GM21786 (cell line): ENCODE results near the gene GSG1L.

ENCODE experiments used
- ATAC-seq: cut with Tn5 transposase; IDR thresholded peaks from one replicate; pipeline ENCODE4 v1.9.1; 2021; ENCODE audit not compliant: unreplicated experiment

GSG1L gene

GRCh38 chr16:27778926-27779570 lies 284.5 kb downstream of the GSG1L start:
- no peak for ATAC-seq

- ATAC-seq = no peak
Observed at GRCh38 chr16:27778171-27778925, 285.2 kb downstream of the GSG1L start.

- no peak for ATAC-seq
Observed at GRCh38 chr16:27777527-27777926, 286.0 kb downstream of the GSG1L start.

DNA sequence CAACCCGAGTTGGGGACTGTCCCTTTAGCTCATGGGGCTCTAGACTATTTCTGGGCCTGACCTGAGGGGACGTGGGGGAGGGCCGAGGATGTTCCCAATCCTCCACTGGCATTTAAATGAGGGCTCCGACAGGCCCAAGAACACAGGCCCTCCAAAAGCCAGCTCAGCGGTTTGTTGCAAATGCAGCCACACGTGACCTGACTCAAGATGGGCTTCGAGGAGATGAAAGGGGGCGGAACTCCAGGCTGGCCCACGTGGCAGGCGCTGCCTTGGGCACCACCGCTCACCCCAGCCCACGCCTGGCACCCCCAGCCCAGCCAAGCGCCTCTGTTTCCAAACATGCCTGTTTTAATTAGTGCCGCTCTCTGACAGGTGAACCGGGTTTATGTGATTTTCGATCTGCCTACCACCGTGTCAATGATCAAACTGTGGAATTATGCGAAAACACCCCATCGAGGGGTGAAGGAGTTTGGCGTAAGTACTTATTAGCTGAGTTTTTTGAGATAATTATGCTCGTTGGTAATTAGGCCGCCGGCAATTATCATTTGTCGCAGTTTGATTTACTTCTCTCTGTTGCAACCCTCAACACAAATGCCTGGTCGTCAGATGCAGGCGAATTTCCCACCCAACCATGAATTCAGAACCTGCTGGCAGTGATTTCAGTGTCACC lies 286.8 kb downstream of the GSG1L start:
- no peak for ATAC-seq

DNA sequence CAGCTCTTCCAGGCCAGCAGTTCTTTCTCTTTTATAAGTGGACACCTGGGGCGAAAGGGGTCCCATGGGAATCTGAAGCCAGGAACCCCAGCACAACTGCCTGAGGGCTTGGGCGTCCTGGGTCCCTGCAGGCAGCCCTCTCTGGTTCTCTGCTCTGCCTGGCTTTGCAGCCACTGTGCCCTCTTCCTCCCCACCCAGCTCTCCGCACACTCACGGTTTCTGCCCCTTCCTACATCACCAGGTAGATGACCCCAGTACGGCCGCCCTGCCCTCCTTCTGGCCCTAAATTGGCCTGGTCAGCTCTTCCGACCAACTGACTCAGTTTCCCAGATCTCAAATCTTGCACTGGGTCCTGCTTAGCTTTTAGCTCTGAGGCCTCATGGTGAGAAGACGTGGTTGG lies 288.3 kb downstream of the GSG1L start:
- ATAC-seq = no peak

DNA sequence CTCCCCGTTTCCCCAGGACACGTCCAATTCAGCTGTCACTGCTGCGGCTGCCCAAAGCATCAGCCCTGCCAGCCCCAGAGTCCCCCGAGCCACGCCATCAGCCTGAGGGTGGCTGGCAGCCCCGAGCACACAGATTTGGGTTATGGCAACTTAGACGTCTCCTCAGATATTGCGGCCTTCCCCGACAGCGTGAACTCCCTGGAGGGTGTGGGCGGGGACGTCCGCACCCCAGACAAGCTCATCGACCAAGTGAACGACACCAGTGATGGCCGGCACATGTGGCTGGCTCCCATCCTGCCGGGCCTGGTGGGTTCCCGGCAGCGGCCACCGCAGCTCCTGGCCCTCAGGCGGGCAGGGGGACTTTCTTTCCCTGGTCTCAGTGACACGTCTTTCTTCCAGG lies 288.7 kb downstream of the GSG1L start:
- no peak for ATAC-seq

GRCh38 chr16:27773344-27773743 lies 290.2 kb downstream of the GSG1L start:
- no peak for ATAC-seq

DNA sequence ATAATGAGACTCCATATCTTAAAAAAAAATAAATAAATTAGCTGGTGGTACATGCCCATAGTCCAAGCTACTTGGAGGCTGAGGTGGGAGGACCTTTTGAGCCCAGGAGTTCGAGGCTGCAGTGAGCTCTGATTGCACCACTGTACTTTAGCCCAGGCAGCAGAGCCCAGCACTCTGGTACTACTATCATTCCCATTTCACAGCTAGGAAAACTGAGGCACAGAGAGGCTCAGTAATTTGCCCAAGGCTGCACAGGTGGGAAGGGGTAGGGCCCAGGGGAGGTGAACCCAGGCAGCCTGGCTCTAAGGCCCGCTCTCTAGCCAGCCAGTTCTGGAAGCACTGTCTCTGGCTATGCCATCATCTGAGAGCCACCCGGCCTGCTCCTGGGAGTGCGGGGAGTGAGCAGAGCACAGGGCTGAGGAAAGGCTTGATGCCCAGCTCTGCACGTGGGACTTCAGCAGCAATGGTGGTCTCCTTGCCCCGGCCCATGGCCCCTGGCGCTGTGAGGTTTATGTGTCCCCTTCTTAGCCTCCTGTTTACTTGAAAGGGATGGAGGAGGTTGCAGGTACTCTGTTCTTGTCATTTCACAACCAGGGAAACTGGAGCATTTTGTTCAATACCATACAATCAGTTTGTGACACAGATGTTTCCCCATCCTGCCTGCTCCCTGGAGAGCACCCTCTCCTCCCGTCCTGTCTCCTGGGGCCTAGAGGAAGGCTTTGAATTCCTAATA lies 291.3 kb downstream of the GSG1L start:
- no peak for ATAC-seq

- no peak for ATAC-seq
Observed at GRCh38 chr16:27771201-27771910, 292.2 kb downstream of the GSG1L start.

DNA sequence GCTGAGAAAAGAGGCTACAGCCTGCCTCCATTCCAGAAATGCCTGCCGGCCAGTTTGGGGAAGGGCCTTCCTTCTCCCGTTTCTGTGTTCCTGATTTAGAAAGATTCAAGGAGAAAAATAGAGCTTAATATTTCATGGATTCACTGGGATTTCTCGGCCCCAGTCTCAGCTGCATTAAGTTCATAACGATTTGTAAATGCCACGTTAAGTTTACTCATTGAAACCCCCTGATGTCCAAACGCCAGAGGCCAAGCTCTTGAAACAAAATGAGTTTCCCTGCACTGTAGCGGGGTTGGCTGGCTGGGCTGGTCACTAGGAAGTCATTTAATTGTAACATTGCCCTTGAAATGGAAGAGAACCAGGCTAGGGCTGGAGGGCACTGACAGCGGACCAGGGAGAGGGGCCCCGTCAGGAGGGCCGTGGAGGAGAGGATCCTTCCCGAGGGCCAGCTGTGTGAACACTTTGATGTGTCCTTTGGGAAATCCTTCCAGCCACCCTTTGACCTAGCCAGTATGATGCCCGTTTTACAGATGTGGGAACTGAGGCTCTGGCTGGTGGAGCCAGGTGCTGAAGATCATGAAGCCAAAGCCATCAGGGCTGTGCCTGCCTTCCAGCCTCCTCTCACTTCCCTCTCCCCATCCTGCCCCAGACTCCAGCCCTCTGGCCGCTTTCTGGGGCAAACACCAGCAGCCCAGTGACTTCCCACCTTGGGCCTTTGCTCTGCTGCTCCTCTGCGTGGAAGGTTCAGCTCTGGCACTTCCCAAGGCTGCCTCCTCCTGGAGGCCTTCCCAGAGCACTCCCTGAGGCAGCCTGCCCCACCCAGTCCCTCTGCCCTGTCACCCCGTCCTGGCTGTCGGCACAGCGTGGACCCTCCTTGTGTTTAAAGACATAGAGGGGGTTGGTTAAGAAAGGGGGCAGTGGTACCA lies 293.0 kb downstream of the GSG1L start:
- no peak for ATAC-seq

DNA sequence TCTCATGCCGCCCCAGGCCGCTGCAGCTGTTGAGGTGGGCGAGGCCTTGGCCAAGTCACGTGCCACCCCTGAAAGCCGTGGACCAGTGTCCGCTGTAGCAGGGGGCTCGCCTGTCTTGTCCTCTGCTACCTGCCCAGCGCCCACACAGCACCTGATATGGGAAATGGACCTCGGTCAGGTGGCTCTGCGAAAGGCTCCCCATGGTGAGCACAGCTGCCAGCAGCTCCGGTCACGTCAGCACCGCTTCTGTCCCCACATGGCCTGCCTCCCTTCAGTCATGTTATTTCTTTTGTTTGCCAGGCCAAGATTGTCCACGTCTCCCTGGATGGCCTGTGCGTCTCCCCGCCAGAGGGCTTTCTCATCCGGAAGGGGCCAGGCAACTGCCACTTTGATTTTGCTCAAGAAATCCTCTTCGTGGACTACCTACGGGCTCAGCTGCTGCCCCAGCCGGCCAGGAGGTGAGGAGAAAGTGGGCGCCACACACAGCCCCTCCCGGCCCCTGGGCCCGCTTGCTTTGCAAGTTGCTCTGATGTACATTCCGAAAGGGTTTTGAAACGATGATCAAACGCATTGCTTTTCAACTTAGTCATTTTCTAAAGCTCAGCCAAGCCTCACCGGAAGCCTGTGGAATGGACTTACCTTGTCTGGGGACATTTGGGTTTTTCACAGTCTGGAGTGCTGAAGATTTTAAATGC lies 293.8 kb downstream of the GSG1L start:
- no peak for ATAC-seq

- ATAC-seq = no peak
Observed at GRCh38 chr16:27768651-27769272, 294.8 kb downstream of the GSG1L start.

DNA sequence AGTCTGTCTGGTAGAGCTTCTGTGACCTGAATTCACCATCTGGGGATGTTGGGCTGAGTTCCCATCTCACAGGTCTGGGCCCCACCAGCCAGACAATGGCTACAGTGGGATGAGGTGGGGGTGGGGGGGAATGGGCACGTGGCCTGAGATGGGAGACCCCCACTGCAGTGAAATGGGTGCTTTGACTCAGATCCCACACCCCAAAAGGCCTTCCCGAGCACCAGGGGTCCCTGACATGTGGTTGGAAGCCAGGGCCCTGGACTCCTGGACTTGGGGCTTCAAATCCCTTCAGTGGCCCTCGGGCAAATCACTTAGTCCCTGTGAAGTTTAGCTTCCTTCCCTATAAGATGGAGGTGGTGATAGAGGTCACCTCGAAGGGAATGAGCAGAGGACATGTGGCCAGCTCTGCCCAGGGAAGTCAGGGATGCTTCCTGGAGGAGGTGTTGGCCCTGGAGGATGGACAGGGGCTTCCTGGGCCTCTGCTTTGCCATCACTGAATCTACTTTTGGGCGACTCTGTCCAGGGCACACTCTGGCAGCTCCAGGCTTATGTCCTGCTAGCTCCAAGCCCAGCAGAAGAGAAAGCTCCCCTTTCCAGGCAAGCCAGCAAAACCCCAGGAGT lies 295.4 kb downstream of the GSG1L start:
- ATAC-seq = no peak

GRCh38 chr16:27767081-27767480 lies 296.4 kb downstream of the GSG1L start:
- ATAC-seq = no peak

DNA sequence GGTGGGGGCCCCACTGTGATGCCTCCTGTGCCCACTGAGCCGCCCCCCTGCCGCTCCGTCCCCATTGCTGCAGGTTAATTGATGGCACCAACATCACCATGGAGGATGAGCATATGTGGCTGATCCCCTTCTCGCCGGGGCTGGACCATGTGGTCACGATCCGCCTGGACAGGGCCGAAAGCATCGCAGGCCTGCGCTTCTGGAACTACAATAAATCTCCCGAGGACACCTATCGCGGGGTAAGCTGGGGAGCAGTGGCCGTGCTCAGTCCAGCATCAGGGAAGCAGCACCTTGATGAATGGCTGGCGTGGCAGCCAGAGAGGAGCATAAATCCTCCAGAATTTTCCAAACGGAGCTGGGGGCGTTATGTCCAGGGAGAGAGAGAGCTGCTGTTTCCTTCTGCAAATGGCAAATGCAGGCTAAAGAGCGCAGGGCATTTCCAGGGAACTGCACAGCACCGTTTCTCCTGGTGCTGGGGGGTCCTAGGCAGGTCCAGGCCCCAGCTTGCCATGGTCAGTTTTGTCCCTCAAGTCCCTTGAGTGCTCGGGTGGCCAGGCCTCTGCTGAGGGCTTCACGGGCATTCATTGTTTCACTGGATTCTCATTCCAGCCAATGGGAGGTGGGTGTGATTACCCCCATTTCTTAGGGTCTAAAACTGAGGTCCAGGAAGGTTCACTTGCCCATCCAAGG lies 297.1 kb downstream of the GSG1L start:
- ATAC-seq = no peak

DNA sequence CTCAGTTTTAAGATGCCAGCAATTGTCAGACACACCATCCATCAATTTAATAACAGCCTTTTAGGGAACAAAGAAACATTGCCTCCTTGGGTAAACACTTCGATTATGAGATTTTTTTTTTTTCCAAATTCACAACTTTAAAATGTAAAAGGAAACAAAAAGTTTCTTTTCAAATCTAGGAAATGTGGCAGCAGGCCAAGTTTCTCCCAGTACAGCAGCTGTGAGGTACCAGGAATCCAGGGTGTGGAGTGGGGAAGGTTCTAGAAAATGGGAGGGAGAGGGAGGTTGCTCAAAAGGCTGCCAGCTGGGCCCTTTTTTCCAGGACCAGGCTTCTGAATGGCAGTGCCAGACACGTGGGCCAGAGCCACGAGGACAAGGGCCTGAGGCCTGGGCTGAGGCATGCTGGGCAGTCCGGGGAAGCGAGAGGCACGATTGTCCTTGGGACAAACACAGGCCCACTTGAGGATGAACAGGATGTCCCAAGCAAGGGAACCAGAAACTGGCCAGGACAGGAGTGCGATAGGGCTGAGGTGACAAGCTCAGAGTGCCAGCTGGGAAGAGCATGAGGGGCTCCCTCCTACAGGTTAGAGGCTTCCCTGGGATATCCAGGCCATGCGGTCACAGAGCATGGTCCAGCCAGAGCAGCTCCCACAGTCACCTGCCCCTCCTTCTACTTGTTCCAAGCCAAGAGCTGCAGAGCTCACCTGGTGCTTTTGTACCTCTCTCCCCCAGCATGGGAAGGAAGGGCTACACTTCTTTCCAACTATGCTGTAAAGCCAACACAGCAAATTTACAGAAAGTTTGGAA lies 298.4 kb downstream of the GSG1L start:
- ATAC-seq = no peak

- no peak for ATAC-seq
Observed at GRCh38 chr16:27764427-27764826, 299.1 kb downstream of the GSG1L start.
